Prostate gland (tissue), 2 donors: ENCODE measurements around the gene DBH.

Experiments
- CTCF ChIP-seq, 4 experiments: fragments of 200-600 bp in 2 of 4; fragments of 450-650 bp in 2 of 4; sonication (generic) in 2 of 4; IDR thresholded peaks; 1 replicate in 3 of 4; 2 replicates in 1 of 4; pipeline ENCODE4 v1.5.1; 2016 to 2019; ENCODE audit warnings: antibody characterized with exemption in 4 of 4, mild to moderate bottlenecking in 2 of 4, moderate library complexity in 2 of 4
- POLR2A ChIP-seq: fragments of 450-650 bp; IDR thresholded peaks from one replicate; pipeline ENCODE4 v1.6.1; 2016; ENCODE audit warnings: antibody characterized with exemption, mild to moderate bottlenecking
- POLR2AphosphoS5 ChIP-seq: sonication (generic); formaldehyde crosslinking; IDR thresholded peaks from one replicate; pipeline ENCODE4 v1.6.1; 2017; ENCODE audit warnings: antibody characterized with exemption

- TF ChIP-seq POLR2A, result no peak
- no peak for TF ChIP-seq POLR2AphosphoS5
- no peak for TF ChIP-seq CTCF (IDR thresholded peaks at IDR 0.05)
Observed at GRCh38 chr9:133601746-133602145, 34.4 kb upstream of the DBH start.
